Activated CD4-positive, alpha-beta T cell treated with anti-CD3 and anti-CD28 coated beads, Interleukin-2, Interleukin-6, amounts not matched to agents 100 ng/mL and 50 ng/mL, durations not matched to agents 16 hours and 8 hours (primary cell): ENCODE results near the gene TWNK.
A peak's percentile ranks its signal among the peaks of the same experiment; 100 is the strongest.
"Not testable (repeated sequence)": the region's sequence is repeated elsewhere in the genome, so short reads cannot be mapped to it uniquely, and the experiment has no call there.

ENCODE experiments used
- DNase-seq: peaks from one replicate; pipeline ENCODE4 v3.0.0-alpha.2; 2020

Gene TWNK

GRCh38 chr10:101031796-101032636, 44.7 kb downstream of the TWNK start:
- peak; percentile 83 for DNase-seq

- DNase-seq, result peak; percentile 80
Measured at GRCh38 chr10:101032637-101033224, 45.4 kb downstream of the TWNK start.

GRCh38 chr10:101033276-101033675, 45.9 kb downstream of the TWNK start:
- no peak for DNase-seq

GRCh38 chr10:101034404-101034803, 47.1 kb downstream of the TWNK start:
- DNase-seq, result not testable (repeated sequence)

GRCh38 chr10:101035314-101035713, 48.0 kb downstream of the TWNK start:
- DNase-seq, result no peak

- no peak for DNase-seq
Measured at GRCh38 chr10:101035916-101036702, 48.8 kb downstream of the TWNK start.

GRCh38 chr10:101036726-101037125, 49.4 kb downstream of the TWNK start:
- no peak for DNase-seq

GRCh38 chr10:101038484-101038883, 51.1 kb downstream of the TWNK start:
- no peak for DNase-seq

- no peak for DNase-seq
Measured at GRCh38 chr10:101040061-101040460, 52.7 kb downstream of the TWNK start.

- no peak for DNase-seq
Measured at GRCh38 chr10:101040851-101041250, 53.5 kb downstream of the TWNK start.

GRCh38 chr10:101041252-101041761, 54.0 kb downstream of the TWNK start:
- peak; percentile 83 for DNase-seq

- no peak for DNase-seq
Measured at GRCh38 chr10:101042118-101042517, 54.8 kb downstream of the TWNK start.

- peak; percentile 95 for DNase-seq
Measured at GRCh38 chr10:101042667-101043362, 55.5 kb downstream of the TWNK start.

- no peak for DNase-seq
Measured at GRCh38 chr10:101043363-101043707, 56.0 kb downstream of the TWNK start.
